HG03066 (cell line): ENCODE results near the gene KIF18A.
"Not testable (repeated sequence)": the region's sequence is repeated elsewhere in the genome, so short reads cannot be mapped to it uniquely, and the experiment has no call there.

Source experiments
- ATAC-seq: cut with Tn5 transposase; IDR thresholded peaks from one replicate; pipeline ENCODE4 v1.9.1; 2021; ENCODE audit warnings: low read depth; ENCODE audit not compliant: unreplicated experiment

Gene KIF18A

DNA sequence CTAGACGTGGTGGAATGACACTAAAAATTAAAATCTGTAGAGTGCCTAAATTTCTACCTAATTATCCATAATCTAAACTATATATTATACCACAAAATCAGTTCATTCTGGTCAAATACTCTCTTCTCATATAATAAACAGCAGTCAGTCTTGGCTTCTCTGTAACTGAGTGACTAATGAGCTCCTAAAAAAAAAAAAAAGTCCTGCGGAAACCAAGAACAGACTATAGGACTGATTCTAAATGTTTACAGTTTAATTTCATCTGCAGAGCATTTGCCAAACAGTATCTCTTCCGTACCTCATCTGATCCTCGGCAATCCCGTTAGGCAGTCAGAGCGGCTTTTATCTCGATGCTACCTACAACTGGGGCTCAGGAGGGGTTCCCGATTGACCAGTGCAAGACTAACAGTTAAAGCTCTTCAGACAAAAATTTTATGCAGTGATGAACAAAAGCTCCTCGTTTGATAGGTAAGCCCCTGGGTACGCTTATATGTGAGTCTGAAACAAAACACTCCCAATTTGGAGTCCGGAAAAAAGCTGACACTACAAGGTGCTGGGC, 686 bp downstream of the KIF18A start:
- no peak for ATAC-seq

DNA sequence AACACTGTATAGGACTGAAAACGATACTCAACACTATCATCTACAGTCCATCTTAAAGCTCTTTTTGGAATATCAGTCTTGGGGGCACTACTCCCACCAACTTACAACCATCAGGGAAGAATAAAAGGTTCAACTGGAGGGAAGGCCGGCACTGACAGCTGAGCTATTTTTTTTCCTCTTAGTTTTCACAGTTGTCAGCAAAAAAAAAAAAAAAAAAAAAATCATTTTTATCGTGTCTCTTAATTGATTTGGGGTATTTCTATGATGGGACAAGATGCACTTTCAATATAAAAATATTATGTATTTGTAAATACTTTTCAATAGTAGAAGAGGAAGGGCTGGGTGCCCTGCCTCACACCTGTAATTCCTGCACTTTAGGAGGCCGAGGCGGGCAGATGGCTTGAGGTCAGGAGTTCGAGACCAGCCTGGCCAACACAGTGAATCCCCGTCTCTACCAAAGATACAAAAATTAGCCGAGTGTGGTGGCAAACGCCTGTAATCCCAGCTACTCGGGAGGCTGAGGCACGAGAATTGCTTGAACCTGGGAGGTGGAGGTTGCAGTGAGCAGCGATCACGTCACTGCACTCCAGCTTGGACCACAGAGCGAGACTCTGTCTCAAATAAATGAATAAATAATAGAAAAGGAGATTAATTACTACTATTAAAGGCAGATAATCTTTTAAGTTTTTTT, 1.5 kb downstream of the KIF18A start:
- no peak for ATAC-seq

DNA sequence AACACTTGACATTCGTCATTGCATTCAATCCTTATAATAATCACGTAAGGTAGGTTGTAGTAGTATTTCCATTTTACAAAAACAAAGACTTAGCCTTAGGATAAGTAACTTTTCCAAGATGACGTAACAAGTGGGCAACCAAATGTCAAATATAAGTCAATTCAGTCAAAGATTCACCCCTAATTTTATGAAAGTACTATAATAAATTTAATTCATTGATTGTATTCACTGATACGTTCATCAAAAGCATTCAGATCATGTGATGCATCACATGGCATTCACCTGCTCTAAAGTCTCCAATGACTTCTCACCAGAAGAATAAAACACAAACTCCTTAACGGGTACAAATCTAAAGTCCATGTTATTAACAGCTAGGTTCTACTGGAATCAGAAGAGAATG, 2.1 kb downstream of the KIF18A start:
- ATAC-seq: no peak

DNA sequence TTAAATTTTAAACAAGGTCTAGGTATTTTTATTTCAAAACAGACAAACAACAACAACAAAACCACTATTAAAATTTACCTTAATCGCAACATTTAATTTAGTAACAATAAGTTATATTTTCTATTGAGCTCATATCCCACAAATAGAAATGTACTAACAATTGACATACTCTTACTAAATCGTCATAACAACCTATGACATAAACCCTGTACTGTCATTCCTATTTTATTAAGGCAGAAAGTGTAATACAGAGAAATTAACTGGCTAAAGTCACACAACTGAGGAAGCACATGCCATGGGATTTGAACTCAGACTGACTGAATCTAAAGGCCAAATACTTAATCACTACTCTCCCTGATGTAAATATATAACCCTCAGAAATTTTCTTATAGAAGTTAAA, 3.0 kb downstream of the KIF18A start:
- no peak for ATAC-seq

DNA sequence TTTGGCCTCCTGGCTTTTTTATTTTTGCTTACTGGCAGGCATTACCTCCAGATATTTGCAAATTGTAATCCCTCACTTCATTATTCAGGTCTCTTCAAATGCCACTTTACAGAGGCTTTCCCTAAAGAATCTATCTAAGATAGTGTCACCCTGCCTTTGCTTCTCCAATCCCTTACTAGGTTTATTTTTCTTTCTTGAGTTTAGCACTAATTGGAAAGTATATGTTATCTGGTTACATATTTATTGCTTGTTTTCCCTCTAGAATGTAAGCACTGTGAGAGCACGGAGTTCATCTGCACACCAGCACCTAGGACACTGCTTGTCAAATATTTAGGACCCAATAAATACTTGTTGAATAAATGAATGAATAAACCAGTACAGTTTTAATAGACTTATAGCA, 3.5 kb downstream of the KIF18A start:
- no peak for ATAC-seq

DNA sequence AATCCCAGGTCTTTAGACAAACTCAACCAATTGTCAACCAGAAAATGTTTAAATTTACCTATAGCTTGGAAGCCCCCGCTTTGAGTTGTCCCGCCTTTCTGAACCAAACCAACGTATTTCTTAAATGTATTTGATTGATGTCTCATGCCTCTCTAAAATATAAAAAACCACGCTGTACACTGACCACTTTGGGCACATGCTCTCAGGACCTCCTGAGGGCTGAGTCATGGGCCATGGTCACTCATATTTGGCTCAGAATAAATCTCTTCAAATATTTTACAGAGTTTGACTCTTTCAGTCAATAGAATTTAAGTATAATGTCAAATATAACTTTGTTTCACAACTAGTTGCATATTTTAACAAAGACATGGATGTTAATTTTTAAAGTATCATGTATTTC, 5.7 kb downstream of the KIF18A start:
- ATAC-seq: not testable (repeated sequence)

DNA sequence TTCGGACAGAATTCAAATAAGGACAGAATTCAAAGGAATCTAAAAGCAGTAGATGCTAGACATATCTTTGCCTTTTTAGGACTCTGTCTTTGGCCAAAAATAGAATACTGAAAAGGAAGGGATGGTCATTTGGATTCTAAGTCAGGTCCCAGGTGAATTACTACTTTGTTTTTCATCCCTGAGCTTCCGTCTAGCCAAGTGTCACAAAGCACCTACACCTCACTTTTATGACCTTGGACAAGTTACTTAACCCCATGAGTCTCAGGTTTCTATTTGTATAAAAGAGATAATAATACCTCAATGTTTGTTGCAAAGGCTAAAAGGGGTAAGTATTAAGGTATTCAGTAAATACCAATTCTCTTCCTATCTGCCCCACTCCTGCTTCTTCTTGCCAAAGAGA, 7.3 kb downstream of the KIF18A start:
- ATAC-seq: no peak

DNA sequence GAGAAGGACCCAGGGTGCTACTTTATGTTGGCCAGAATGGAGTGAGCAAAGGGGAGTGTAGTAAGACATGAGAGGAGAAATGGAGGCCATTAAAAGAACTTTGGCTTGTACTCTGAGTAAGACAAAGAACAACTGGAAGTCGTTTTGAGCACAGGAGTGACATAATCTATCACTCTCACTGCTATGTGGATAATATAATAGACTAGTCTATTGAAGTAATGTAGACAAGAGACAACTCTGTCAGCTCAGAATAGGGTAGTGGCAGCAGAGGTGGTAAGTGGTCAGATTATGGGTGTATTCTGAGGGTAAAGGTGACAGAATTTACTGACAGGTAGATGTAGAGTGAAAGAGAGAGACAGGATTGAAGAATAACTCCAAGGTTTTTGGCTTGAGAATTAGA, 8.2 kb downstream of the KIF18A start:
- no peak for ATAC-seq

DNA sequence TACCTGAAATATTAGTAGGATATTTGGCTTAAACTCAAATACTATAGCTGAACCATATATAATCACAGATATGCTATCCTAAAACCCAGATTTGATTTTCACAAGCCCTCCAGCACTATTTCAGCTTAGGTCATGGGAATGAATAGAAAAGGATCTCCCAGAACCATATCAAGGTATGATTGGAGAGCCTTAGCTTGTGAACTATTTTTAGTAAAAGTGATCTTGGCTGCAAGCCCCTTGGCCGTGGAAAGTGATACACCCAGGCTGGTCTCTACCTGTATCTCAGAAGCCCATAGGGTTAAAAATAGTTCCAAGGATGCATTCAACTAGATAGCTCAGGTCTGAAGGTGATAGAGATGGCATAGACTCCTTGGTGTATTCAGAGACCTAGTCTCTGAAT, 9.7 kb downstream of the KIF18A start:
- no peak for ATAC-seq

DNA sequence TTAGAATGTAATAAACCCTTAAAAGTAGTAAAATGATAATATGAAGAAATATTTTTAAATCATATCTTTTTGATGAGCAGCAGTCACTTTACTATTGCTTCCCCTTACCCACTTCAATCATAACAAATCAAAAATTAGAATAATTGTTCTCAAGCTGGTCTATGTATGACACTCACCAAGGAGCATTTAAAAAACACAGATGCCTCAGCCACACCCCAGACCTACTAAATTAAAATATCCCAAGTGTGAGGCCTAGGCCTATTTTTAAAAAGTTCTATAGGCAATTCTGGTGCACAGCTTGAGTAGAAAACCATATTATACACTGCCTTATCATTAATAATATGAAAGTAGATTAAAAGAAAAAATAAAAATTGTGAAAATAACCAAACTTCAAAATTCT, 15.2 kb downstream of the KIF18A start:
- ATAC-seq: no peak

DNA sequence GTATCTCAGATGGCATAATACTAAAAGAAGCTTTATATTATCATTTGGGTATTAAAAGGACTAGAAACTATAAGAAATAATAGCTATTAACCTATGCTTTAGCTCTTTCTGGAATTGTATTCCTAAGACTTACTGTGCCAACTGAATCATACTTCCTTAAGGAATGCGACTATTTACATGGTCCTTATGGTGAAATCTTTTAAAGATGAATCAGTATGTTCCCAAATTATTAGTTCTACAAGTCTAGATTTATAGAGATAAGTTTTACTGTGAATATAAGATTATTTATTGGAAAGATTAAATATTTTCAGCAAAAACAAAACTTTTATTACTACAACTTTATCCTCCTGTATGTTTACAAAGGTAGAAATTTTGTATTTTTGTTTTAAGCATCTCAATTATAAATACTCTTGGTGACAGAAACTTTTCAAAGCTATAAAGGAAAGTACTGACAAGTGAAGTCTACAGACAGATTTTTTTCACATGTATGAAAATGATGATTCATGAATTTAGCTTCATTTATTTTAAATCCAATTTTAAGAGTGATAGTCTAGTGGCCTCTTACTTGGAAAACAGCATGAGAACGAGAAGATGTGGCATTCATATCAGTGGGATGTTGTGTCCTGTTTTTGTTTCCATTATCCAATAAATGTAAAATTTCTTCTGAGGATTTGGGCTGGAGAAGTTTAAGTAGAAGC, 17.8 kb downstream of the KIF18A start:
- ATAC-seq: no peak

DNA sequence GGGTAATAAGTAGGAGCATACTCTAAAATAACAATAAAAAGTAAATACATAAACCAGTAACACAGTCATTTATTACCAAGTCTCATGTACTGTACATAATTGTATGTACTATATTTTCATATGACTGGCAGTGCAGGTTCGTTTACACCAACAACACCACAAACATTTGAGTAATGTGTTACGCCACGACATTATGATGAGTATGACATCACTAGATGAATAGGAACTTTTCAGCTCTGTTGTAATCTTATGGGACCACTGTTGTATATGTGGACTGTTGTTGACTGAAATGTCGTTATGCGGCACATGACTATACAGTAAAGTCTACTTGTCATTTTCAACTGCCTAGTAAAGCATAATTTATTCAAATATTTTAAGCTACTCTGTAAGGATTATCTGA, 18.6 kb downstream of the KIF18A start:
- no peak for ATAC-seq

DNA sequence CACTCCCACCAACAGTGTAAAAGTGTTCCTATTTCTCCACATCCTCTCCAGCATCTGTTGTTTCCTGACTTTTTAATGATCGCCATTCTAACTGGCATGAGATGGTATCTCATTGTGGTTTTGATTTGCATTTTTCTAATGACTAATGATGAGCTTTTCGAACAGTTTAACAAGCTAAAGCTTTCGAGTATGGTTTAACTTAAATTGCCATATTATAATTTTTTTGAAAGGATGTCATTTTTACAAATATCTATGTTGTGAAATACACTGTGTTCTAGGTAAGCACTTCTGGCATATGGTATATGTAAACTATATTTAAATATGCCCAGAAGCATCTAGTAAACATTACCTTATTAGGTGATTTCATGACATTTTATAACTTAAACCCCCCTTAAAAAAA, 20.3 kb downstream of the KIF18A start:
- ATAC-seq: not testable (repeated sequence)

DNA sequence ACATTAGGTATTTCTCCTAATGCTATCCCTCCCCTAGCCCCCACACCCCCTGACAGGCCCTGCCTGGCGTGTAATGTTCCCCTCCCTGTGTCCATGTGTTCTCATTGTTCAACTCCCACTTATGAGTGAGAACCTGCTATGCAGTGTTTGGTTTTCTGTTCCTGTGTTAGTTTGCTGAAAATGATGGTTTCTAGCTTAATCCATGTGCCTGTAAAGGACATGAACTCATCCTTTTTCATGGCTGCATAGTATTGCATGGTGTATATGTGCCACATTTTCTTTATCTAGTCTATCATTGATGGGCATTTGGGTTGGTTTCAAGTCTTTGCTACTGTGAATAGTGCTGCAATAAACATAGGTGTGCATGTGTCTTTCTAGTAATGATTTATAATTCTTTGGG, 20.8 kb downstream of the KIF18A start:
- not testable (repeated sequence) for ATAC-seq

DNA sequence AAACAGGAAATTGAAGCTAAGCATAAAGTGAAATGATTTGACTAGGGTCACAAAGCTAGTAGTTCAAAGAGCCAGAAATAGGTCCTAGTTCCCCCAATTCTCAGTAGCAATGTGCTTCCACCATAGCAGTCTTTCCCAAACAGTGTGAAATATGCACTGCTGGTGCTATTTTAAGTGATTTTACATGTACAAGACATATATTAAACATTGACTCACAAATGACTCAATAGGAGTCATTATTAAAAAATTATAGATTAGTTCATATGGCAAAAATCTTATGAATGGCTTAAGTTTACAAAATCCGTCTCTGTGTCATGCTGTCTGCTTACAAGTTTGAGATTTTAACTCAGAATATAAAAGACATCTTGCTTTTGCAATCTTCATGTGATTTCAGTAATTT, 21.4 kb downstream of the KIF18A start:
- no peak for ATAC-seq

DNA sequence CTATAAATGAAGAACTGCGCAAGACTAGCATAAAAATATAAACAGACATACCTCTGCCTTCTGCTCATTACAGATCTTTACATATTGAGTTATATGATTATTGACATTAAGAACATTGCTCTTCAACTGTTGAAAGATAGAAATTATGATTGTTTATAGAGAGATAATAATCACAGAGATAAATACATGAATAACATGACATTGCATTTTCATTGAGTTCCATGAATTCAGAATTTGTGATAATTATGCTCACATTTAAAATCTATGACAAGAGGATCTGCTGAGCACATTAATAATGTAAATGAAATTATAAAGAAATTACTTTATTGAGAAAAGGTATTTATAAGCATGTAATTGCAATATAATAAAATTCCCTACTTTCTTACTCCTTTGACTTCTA, 24.8 kb downstream of the KIF18A start:
- ATAC-seq: no peak

DNA sequence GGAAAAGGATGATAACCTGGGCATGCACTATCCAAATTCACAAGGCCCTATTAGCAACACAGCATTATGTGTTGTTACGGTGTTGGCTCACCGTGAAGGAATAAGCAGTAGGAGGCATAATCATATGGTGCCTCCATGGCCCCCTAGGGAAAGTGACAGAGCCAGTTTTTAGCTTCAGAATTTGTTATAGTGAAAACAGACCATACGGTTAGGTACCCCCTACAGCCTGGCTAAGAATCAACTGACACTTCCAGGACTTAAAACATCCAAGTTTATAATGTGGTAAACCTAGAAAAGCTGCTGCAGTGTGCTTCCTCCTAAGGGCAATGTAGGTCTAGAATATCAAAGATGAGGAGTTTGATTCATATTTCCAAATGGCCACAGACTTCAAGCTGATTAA, 30.4 kb downstream of the KIF18A start:
- no peak for ATAC-seq

DNA sequence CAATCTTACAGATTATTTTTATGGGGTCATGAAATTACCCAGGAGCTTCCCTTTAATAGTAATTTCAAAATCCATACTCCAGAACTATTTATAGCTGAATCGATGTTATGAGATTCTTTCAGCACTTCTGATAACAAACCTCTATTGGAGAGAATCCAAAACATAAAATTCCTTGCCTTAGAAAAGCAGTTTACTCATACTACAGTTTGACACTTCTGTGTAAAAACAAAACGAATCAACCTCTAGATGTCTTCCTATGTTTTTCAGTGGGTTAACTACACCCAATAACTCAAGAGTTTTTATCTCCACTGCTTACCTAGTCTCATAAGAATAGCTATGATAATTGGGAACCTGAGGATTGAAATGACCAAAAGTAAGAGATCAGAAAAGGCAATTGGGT, 35.6 kb downstream of the KIF18A start:
- no peak for ATAC-seq

DNA sequence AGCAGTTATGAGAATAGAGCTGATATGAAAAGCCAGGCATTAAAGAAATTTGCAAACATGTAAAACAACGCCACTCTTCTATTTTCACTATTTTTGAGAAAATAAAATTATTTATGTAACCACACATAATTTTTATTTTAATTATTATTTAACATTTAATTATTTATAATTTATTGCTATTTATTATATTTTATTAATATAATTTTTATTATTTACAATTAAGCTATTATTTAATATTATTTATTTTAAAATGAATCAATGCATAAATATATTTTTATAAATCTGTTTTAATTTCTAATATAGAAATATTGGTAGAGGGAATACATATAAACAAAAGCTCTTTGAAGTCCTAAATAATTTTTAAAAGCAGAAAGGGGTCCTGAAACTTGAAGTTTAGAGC, 36.7 kb downstream of the KIF18A start:
- ATAC-seq: no peak

DNA sequence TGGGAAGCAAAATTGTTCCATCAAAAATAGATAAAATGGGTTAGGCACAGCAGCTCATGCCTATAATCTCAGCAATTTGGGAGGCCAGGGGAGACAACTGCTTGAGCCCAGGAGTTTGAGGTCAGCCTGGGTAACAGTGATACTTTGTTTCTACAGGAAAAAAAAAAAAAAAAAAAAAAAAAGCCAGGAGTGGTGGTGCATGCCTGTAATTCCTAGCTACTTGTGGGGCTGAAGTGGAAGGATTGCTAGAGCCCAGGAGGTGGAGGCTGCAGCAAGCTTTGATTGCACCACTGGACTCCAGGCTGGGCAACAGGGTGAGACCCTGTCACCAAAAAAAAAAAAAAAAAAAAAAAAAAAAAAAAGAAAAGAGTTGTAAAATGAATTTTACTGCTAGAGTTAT, 49.6 kb downstream of the KIF18A start:
- no peak for ATAC-seq

DNA sequence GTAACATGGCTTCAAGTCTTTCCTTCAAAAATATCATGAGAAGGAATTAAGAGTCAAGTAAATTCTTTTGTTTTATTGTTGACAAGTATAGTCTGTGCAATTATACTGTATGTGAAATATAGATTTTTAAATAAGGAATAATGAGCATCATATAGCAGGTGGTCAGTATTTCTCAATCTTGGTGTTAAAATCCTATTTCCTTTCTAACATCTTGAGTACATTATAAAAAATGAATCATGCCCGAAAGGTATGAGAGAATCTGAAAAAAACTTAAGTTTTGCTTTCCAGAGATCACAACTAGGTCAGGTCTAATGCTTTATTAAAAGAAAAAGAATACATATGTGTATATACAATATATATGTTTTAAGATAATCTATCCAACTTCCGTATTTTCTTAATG, 53.1 kb downstream of the KIF18A start:
- no peak for ATAC-seq
